AG09319 (cell line): Measurements from ENCODE around the gene SAMD5.

ENCODE experiments used
- DNase-seq: peaks from one replicate; pipeline ENCODE4 v3.0.0-alpha.2; 2010; ENCODE audit warnings: low read depth; ENCODE audit errors: extremely low read depth
- TF ChIP-seq, protein P1 (sequence below): IDR thresholded peaks from 2 replicates; pipeline ENCODE4 v1.5.1; 2011; ENCODE audit warnings: low read depth, mild to moderate bottlenecking, inconsistent platforms, low read length, moderate library complexity

Gene SAMD5

DNA sequence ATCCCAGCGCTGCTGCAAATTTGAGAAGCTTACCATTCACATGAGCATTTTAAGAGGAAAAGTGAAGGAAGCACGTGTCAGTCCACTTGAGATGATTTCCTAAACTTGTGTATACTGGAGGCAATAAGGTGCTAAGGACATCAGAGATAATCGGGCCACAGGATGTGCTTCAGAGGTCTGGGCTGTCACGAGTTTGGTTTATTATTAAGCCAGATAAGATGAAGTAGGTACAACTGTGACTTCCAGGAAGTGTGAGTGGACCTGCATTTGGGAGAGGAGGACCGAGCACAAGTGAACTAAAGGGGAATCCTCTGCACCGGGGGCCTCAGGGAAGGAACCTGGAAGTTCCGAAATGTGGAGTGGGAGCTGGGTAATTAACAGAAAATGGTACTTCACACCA, 1.4 kb downstream of the SAMD5 start:
- TF ChIP-seq, protein P1, sequence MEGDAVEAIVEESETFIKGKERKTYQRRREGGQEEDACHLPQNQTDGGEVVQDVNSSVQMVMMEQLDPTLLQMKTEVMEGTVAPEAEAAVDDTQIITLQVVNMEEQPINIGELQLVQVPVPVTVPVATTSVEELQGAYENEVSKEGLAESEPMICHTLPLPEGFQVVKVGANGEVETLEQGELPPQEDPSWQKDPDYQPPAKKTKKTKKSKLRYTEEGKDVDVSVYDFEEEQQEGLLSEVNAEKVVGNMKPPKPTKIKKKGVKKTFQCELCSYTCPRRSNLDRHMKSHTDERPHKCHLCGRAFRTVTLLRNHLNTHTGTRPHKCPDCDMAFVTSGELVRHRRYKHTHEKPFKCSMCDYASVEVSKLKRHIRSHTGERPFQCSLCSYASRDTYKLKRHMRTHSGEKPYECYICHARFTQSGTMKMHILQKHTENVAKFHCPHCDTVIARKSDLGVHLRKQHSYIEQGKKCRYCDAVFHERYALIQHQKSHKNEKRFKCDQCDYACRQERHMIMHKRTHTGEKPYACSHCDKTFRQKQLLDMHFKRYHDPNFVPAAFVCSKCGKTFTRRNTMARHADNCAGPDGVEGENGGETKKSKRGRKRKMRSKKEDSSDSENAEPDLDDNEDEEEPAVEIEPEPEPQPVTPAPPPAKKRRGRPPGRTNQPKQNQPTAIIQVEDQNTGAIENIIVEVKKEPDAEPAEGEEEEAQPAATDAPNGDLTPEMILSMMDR, result no peak
- DNase-seq, result no peak

DNA sequence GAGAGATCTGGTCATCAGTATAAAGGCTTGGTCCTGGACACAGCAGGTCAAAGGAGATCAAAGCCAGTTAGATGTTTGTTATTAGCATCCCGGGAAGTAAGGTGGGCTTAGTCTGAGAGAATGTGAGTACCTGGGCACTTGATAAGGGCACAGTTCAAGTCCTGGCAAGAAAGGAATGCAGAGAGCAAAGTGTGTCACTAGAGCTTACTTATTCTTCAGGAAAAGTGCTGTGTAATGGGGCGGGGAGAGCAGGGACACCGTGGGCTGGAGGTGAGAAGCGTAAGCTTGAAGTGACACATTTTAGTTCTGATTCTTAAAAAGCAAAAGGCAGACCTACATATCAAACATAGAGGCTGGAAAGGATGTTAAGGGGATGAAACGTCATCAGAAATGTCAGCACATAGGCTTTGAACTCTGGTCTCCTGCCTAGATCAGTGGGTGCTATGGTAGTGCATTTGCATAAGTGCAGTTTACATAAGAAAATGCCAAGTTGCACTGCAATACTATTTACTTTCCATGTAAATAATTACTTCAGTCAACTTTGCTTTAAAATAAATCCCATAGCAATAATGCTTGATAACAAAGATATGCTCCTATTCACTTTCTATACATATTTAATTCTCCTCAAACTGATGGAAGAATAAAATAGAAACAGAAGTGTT, 2.6 kb downstream of the SAMD5 start:
- DNase-seq, result no peak
- TF ChIP-seq, protein P1, result no peak

DNA sequence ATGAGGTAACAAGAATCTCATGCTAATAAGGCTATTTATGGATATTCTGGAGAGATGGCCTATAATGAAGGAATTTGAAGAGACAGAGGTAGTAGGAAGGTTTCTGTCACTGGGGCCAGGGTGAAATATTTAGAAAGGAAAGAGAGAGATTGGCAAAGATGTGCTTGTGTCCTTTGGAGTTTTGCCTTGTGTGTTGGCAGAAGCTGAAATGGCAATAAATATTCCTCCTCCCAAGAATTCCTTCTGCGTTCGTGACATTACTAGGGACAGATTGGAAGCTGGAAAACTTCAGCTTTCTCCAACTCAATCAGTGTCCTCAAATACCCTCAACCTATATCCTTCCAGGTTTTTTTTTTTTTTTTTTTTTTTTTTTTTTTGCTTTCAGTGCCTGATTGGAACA, 6.3 kb downstream of the SAMD5 start:
- DNase-seq, result no peak
- TF ChIP-seq, protein P1, result no peak

DNA sequence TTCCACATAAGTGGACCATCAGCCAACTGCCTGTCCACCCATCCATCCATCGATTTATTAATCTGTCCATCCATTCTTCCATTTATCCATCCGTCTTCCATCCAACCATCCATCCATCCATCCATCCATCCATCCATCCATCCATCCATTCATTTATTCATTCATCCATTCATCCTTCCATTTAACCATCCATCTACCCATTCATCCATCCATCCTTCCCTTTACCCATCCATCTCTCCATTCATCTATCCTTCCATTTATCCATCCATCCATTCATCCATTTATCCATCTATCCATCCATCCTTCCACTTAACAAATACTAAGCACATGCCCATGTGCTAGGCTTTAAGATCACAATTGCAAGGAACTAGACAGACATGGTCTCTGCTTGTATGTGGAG, 6.8 kb downstream of the SAMD5 start:
- DNase-seq, result no peak
- TF ChIP-seq, protein P1, result no peak

DNA sequence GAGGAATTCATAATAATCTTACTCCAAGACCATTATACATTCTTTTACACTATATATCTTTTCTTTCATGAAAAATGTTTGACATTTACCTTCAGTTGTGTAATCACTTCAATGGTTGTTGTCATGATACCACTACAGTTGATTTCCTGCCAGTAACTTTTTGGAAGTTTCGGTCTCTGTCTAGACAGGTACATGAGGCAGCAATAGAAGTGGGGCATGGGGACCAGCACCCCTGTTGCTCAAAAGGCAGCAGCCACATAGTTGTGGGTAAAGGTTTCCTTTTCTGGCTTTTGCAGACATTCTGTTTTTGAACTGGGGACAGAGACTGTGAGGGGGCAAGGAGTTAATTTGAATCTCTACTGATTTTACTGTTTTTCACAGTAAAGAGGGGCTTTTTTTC, 14.1 kb downstream of the SAMD5 start:
- DNase-seq, result no peak
- TF ChIP-seq, protein P1, result no peak

DNA sequence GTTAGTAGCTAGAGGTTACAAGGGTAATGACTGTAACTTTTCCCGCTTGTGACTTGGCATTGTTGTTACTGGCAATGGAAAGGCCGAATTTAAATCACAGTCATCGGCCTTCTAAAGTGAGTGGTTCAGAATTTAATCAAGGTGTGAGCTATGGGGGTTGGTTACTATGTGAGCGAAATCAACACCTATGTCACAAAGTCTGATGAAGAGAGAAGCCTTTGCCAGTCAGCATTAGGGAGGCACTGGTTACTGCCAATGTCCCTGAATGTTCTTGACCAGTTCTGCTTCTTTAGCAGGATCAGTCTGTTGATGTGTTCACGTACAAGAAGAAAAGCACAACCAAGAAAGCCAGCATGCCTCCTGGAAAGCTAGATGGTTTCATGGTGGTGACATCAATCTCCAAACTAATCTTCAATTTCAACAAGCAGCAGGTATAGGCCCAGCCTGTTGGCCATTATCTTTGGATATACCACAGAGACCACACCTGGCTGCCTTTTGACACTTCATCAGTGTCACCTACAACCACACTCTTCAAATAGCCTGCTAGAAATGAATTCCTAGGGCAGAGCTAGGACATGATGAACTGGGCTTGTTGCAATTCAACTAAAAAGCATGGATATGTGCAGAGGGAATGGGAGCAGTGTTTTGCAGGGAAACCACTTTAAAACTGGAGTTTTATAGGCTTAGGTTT, 17.2 kb downstream of the SAMD5 start:
- TF ChIP-seq, protein P1, result no peak

DNA sequence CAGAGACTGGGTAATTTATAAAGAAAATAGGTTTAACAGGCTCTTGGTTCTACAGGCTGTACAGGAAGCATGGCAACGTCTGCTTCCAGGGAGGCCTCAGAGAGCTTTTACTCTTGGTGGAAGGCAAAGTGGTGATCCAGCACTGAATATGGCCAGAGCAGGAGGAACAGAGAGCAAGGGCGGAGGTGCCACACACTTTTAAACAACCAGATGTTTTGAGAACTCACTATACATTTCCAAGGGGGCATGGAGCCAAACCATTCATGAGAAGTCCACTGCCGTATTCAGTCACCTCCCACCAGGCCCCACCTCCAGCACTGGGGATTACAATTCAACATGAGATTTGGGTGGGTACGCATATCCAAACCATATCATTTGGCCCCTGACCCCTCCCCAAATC, 18.7 kb downstream of the SAMD5 start:
- DNase-seq, result no peak
- TF ChIP-seq, protein P1, result no peak

More for the DNA sequence above, 17.2 kb downstream of the SAMD5 start:
- no peak for DNase-seq
